A549 treated with dexamethasone at 1 μM for 4 hours (cell line): ENCODE results near the gene SPAM1. TPM values are rescaled to one million over a fixed set of nuclear protein-coding genes. Genes with fewer than 3 reads are reported as not detected.

ENCODE experiments used
- total RNA-seq: library from RNA; stranded (reverse); fragments of 200-300 nt; extraction: Qiagen RNA extraction; gene quantifications from 5 replicates; pipeline ENCODE4 v1.2.3, GENCODE V29; 2022

Gene SPAM1, protein sequence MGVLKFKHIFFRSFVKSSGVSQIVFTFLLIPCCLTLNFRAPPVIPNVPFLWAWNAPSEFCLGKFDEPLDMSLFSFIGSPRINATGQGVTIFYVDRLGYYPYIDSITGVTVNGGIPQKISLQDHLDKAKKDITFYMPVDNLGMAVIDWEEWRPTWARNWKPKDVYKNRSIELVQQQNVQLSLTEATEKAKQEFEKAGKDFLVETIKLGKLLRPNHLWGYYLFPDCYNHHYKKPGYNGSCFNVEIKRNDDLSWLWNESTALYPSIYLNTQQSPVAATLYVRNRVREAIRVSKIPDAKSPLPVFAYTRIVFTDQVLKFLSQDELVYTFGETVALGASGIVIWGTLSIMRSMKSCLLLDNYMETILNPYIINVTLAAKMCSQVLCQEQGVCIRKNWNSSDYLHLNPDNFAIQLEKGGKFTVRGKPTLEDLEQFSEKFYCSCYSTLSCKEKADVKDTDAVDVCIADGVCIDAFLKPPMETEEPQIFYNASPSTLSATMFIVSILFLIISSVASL
- not detected in 5 replicates for total RNA-seq

DNA sequence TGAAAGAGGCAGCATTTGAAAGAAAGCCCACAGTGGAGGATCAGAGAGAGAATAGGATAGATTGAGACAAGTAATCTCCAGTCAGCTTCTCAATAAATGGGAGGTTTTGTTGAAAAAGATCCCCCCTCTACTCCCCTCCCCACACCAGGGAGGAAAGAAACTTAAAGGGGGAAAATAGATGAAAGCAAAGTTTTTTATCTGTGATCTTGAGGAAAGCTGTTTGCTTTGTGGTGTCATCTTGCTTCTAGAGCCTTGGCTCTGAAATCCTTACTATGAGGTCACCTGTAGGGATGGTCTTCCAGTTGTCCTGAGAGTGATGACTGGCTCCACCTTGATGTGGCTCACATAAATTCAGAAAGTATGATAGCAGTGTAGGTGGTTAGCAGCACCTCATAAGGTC is at the start of gene SPAM1:
TSS of gene SPAM1 (plus strand) at position 301 of the 400 bp plus-strand sequence. CDS start 28,330 bp downstream, outside the sequence.

Other genes with a start within 250 kb of the SPAM1 start
- 20.3 to 29.1 TPM (median 24.2 TPM) in 5 replicates for gene WASL, start 176.2 kb upstream of the SPAM1 start, total RNA-seq
- 0.04 TPM in 1 of 5 replicates, not detected in the others for gene HYAL4, start 80.1 kb upstream of the SPAM1 start, total RNA-seq
- gene TMEM229A, start 107.8 kb downstream of the SPAM1 start, total RNA-seq = not detected in 5 replicates